K562 (cell line): ENCODE results near the gene PREX1. TPM values are rescaled to one million over a fixed set of nuclear protein-coding genes. Genes with fewer than 3 reads are reported as not detected.

ENCODE experiments used
- ATAC-seq: fragments of 200-7000 bp; cut with Tn5 transposase; 3 replicates; pipeline ENCODE4 v1.9.1; 2020; ENCODE audit warnings: moderate library complexity
- BruUV-seq: library from RNA; stranded (reverse); fragments of 400-500 nt; replicated peaks from 2 replicates; lab custom pipeline; 2021; lab: Mats Ljungman, UMichigan
- CTCF ChIA-PET: fragments of 300-600 bp; formaldehyde crosslinking; extraction: SDS; loops from one replicate; lab custom pipeline; 2021; ENCODE audit warnings: low intra/inter-chr PET ratio; lab: Yijun Ruan, JAX
- POLR2A ChIA-PET: fragments of 300-600, 350-650 bp; sonication (Branson Sonifier 250); formaldehyde crosslinking; extraction: SDS; loops from one replicate; lab custom pipeline; 2021; ENCODE audit warnings: antibody characterized with exemption, inconsistent platforms; lab: Yijun Ruan, JAX
- DNase-seq, 4 experiments: peaks; one replicate each; pipeline versions ENCODE4 v3.0.0 to v3.0.0-alpha.2; 2011 to 2018; ENCODE audit warnings: low spot score in 3 of 4, mixed read lengths in 3 of 4; ENCODE audit errors: extremely low read depth in 1 of 4
- FAIRE-seq: peaks from 2 replicates; lab custom pipeline; 2011; peaks lifted over from hg19 to GRCh38; lab: Jason Lieb, UNC
- H2AFZ ChIP-seq: 2 replicates; pipeline ENCODE4 v1.6.0; 2011; ENCODE audit warnings: low read depth, low read length, control low read depth, inconsistent platforms
- H3K27ac ChIP-seq: fragments of 200-600 bp; 3 replicates; pipeline ENCODE4 v1.8.0; 2011; ENCODE audit warnings: low read depth, mild to moderate bottlenecking, control low read depth, inconsistent platforms, low read length, moderate library complexity, mixed read lengths; ENCODE audit errors: extremely low read depth
- H3K27me3 ChIP-seq, 2 experiments: fragments of 300-600 bp in 1 of 2; 2 replicates in 1 of 2; 3 replicates in 1 of 2; pipeline versions ENCODE4 v1.6.0 to v1.8.0; 2011; ENCODE audit warnings: inconsistent platforms in 2 of 2, low read length in 2 of 2, mild to moderate bottlenecking in 1 of 2, mixed read lengths in 1 of 2, moderate library complexity in 1 of 2; ENCODE audit not compliant: control insufficient read depth in 2 of 2, insufficient read depth in 2 of 2
- H3K36me3 ChIP-seq: fragments of 300-600 bp; 3 replicates; pipeline ENCODE4 v1.8.0; 2011; ENCODE audit warnings: mild to moderate bottlenecking, low read length, inconsistent platforms; ENCODE audit not compliant: control insufficient read depth, insufficient read depth
- H3K4me1 ChIP-seq, 2 experiments: fragments of 200-600 bp in 1 of 2; replicated peaks in 1 of 2; 2 replicates in 1 of 2; 3 replicates in 1 of 2; pipeline versions ENCODE4 v1.5.1 to v1.8.0; 2011; ENCODE audit warnings: inconsistent platforms in 2 of 2, low read length in 2 of 2, mild to moderate bottlenecking in 1 of 2, mixed read lengths in 1 of 2, moderate library complexity in 1 of 2; ENCODE audit not compliant: control insufficient read depth in 2 of 2, insufficient read depth in 2 of 2
- H3K4me2 ChIP-seq: 2 replicates; pipeline ENCODE4 v1.6.1; 2011; ENCODE audit warnings: low read length, control low read depth, inconsistent platforms, mixed read lengths; ENCODE audit not compliant: insufficient read depth
- H3K4me3 ChIP-seq: fragments of 200-600 bp; sonication (generic), shearing (Covaris generic); 2 replicates; pipeline ENCODE4 v1.5.1; 2016; ENCODE audit warnings: control low read depth, inconsistent platforms
- H3K79me2 ChIP-seq: fragments of 200-600 bp; 3 replicates; pipeline ENCODE4 v1.8.0; 2011; ENCODE audit warnings: low read length, inconsistent platforms; ENCODE audit not compliant: control insufficient read depth, insufficient read depth
- H3K9ac ChIP-seq, 2 experiments: 2 replicates each; pipeline versions ENCODE4 v1.6.0 to v1.6.1; 2011; ENCODE audit warnings: low read depth in 2 of 2, low read length in 2 of 2, control low read depth in 1 of 2, inconsistent platforms in 1 of 2, mild to moderate bottlenecking in 1 of 2, mixed read lengths in 1 of 2; ENCODE audit not compliant: insufficient read depth in 1 of 2
- H3K9me1 ChIP-seq: one replicate; pipeline ENCODE4 v1.6.0; 2011; ENCODE audit warnings: inconsistent platforms, mild to moderate bottlenecking, low read length, moderate library complexity; ENCODE audit not compliant: control insufficient read depth, insufficient read depth
- H3K9me3 ChIP-seq: replicated peaks from 2 replicates; pipeline ENCODE4 v1.5.1; 2011; ENCODE audit warnings: low read depth, low read length, inconsistent platforms; ENCODE audit not compliant: control insufficient read depth, insufficient read depth
- H4K20me1 ChIP-seq: replicated peaks from 2 replicates; pipeline ENCODE4 v1.6.1; 2011; ENCODE audit warnings: low read length, inconsistent platforms, mixed read lengths; ENCODE audit not compliant: control insufficient read depth, insufficient read depth
- EP300 ChIP-seq: IDR thresholded peaks from 2 replicates; pipeline ENCODE4 v1.6.1; 2012; ENCODE audit warnings: low read length, improper control_type of control experiment
- FOXM1 ChIP-seq, 2 experiments: fragments of 450-650 bp in 1 of 2; sonication (generic) in 1 of 2; formaldehyde crosslinking in 1 of 2; IDR thresholded peaks; 2 replicates each; pipeline versions ENCODE4 v1.6.1 to v1.9.0; 2017 to 2022; ENCODE audit warnings: low read depth in 2 of 2, mild to moderate bottlenecking in 2 of 2, missing genetic modification reagents in 1 of 2, moderate library complexity in 1 of 2
- HNRNPL ChIP-seq: fragments of 200-400 bp; formaldehyde crosslinking; IDR thresholded peaks from 2 replicates; pipeline ENCODE4 v1.6.1; 2017; ENCODE audit warnings: low read depth, mild to moderate bottlenecking, low read length
- WGBS: fragments of 100-300 bp; shearing (Covaris generic); methylation state at CpG from one replicate; pipeline ENCODE4 v1.1.6; 2016; ENCODE audit warnings: low coverage, mixed read lengths; ENCODE audit not compliant: insufficient coverage; ENCODE audit errors: missing lambda C conversion rate; 5-methylcytosine and 5-hydroxymethylcytosine counted together
- in situ Hi-C: fragments of 300-500 bp; cut with MboI; formaldehyde crosslinking; loops from 4 replicates; pipeline ENCODE4 v1.15.0; 2018; ENCODE audit warnings: inconsistent platforms, mixed read lengths
- intact Hi-C: fragments of 100-400 bp; cut with micrococcal nuclease; formaldehyde crosslinking; loops from 2 replicates; pipeline ENCODE4 v1.14.2; 2022
- polyA plus RNA-seq, 8 experiments: library from polyadenylated mRNA; depleted of rRNA in 4 of 8; stranded (reverse) in 5 of 8; unstranded in 3 of 8; fragments of >200 nt; fragmentation: Nextera tagmentation in 2 of 8; fragmentation: Illumina TruSeq in 1 of 8; extraction: Ambion mirVana in 2 of 8; extraction: Trizol in 1 of 8; gene quantifications; 2 replicates each; pipeline versions ENCODE4 v1.2.1 to v1.2.3, GENCODE V29; 2011 to 2014; ENCODE audit warnings: inconsistent platforms in 1 of 8, missing spikeins in 1 of 8
- total RNA-seq, 7 experiments: library from RNA; depleted of rRNA in 6 of 7; stranded (reverse); fragments of >200 nt in 6 of 7; fragmentation: Illumina TruSeq in 2 of 7; extraction: Trizol in 2 of 7; gene quantifications; 2 replicates each; pipeline versions ENCODE4 v1.2.1 to v1.2.3, GENCODE V29; 2011 to 2021; ENCODE audit warnings: low replicate concordance in 1 of 7
- TF ChIP-seq, protein P1 (sequence below): fragments of 450-650 bp; IDR thresholded peaks from 2 replicates; pipeline ENCODE4 v1.6.1; 2016; ENCODE audit warnings: mild to moderate bottlenecking, moderate library complexity
- TF ChIP-seq, protein P2 (sequence below): fragments of 450-650 bp; formaldehyde crosslinking; IDR thresholded peaks from 2 replicates; pipeline ENCODE4 v1.4.0; 2020; ENCODE audit warnings: mild to moderate bottlenecking

The PREX1 gene
- total and polyA plus RNA-seq, 9 of the 15 experiments (the other 6 are each of a cell fraction or from before 2014, with no cell fraction given): 0.37 to 10.4 (median 4.8) TPM

DNA sequence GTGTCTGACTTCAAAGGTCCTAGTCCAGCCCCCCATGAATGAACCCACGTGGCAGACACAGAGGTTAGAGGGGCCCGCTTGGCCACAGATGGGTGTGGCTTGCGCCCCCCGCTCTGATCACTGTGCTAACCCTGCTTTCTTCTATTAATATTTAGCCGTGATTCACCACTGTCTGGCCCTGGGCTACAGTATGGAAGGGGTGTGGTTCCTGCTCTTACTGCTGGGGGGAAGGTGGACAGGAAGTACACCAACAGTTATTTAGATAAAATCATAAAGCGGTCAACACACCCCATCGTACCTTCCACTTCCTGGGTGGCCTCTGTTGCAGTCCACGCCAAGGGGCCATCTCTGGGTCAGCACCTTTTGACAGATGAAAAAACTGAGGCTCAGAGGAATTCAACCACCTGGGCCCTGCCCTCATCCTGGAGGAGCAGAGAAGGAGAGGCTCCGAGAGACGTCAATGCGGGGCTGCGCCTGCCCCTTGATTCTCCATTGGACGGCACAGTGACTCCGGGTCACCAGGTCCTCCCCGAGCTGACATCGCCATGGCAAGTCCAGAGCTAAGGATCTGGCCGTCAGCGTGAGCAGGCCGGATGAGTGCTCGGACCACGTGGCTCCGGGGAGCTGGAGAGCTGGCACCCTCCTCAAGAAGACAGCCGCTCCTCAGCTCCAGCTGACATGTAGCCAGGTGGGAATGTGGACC is 206.3 kb downstream of the PREX1 start:
- peak overlapping the region; percentile 39 for H3K4me2 ChIP-seq
- H3K9ac ChIP-seq: peak overlapping the region in 1 of 2 experiments; percentile 74; a peak in 2 of 4 replicates
- no peak for FAIRE-seq
- BruUV-seq: no TSS peak
- in situ Hi-C loops: no loop called here
- ChIA-PET POLR2A (no interaction called here), CTCF (interaction anchor here (0.6 to 2.3 kb wide), 9 partner anchors 76 to 1869 kb away, joined by 3 to 22 read pairs (median 5); no protein-coding TSS in a partner anchor)
- no peak overlapping the region for H3K4me3 ChIP-seq
- peaks cover 9 to 22% of the 10 kb centered on the region in 2 experiments; a peak in 4 of 5 replicates for H3K4me1 ChIP-seq
- no peaks in the 10 kb centered on the region for H3K9me3 ChIP-seq
- H3K36me3 ChIP-seq: 0 out of 3 replicates have a peak, but pooled peaks cover 2% of the 10 kb centered on the region
- ATAC-seq: peak; percentile 69
- H2AFZ ChIP-seq: peak overlapping the region; percentile 51
- intact Hi-C loops: loop anchor here (2.0 to 5.0 kb wide), 3 partner anchors 897 to 959 kb away; no protein-coding TSS in a partner anchor
- peak overlapping the region; percentile 51; the same call in 1 of the 3 replicates for H3K27ac ChIP-seq
- 34% methylated on average over 23 of the region's 23 CpGs for WGBS
- no peaks in the 10 kb centered on the region for H3K79me2 ChIP-seq
- H3K9me1 ChIP-seq: no peaks in the 10 kb centered on the region
- DNase-seq: peak; percentile 27 to 46 (median 35)
- peaks cover 0 to 24% of the 10 kb centered on the region in 2 experiments; a peak in 3 of 5 replicates for H3K27me3 ChIP-seq
- H4K20me1 ChIP-seq: 0 out of 2 replicates have a peak, but pooled peaks cover 3% of the 10 kb centered on the region
- TF ChIP-seq, protein P1, sequence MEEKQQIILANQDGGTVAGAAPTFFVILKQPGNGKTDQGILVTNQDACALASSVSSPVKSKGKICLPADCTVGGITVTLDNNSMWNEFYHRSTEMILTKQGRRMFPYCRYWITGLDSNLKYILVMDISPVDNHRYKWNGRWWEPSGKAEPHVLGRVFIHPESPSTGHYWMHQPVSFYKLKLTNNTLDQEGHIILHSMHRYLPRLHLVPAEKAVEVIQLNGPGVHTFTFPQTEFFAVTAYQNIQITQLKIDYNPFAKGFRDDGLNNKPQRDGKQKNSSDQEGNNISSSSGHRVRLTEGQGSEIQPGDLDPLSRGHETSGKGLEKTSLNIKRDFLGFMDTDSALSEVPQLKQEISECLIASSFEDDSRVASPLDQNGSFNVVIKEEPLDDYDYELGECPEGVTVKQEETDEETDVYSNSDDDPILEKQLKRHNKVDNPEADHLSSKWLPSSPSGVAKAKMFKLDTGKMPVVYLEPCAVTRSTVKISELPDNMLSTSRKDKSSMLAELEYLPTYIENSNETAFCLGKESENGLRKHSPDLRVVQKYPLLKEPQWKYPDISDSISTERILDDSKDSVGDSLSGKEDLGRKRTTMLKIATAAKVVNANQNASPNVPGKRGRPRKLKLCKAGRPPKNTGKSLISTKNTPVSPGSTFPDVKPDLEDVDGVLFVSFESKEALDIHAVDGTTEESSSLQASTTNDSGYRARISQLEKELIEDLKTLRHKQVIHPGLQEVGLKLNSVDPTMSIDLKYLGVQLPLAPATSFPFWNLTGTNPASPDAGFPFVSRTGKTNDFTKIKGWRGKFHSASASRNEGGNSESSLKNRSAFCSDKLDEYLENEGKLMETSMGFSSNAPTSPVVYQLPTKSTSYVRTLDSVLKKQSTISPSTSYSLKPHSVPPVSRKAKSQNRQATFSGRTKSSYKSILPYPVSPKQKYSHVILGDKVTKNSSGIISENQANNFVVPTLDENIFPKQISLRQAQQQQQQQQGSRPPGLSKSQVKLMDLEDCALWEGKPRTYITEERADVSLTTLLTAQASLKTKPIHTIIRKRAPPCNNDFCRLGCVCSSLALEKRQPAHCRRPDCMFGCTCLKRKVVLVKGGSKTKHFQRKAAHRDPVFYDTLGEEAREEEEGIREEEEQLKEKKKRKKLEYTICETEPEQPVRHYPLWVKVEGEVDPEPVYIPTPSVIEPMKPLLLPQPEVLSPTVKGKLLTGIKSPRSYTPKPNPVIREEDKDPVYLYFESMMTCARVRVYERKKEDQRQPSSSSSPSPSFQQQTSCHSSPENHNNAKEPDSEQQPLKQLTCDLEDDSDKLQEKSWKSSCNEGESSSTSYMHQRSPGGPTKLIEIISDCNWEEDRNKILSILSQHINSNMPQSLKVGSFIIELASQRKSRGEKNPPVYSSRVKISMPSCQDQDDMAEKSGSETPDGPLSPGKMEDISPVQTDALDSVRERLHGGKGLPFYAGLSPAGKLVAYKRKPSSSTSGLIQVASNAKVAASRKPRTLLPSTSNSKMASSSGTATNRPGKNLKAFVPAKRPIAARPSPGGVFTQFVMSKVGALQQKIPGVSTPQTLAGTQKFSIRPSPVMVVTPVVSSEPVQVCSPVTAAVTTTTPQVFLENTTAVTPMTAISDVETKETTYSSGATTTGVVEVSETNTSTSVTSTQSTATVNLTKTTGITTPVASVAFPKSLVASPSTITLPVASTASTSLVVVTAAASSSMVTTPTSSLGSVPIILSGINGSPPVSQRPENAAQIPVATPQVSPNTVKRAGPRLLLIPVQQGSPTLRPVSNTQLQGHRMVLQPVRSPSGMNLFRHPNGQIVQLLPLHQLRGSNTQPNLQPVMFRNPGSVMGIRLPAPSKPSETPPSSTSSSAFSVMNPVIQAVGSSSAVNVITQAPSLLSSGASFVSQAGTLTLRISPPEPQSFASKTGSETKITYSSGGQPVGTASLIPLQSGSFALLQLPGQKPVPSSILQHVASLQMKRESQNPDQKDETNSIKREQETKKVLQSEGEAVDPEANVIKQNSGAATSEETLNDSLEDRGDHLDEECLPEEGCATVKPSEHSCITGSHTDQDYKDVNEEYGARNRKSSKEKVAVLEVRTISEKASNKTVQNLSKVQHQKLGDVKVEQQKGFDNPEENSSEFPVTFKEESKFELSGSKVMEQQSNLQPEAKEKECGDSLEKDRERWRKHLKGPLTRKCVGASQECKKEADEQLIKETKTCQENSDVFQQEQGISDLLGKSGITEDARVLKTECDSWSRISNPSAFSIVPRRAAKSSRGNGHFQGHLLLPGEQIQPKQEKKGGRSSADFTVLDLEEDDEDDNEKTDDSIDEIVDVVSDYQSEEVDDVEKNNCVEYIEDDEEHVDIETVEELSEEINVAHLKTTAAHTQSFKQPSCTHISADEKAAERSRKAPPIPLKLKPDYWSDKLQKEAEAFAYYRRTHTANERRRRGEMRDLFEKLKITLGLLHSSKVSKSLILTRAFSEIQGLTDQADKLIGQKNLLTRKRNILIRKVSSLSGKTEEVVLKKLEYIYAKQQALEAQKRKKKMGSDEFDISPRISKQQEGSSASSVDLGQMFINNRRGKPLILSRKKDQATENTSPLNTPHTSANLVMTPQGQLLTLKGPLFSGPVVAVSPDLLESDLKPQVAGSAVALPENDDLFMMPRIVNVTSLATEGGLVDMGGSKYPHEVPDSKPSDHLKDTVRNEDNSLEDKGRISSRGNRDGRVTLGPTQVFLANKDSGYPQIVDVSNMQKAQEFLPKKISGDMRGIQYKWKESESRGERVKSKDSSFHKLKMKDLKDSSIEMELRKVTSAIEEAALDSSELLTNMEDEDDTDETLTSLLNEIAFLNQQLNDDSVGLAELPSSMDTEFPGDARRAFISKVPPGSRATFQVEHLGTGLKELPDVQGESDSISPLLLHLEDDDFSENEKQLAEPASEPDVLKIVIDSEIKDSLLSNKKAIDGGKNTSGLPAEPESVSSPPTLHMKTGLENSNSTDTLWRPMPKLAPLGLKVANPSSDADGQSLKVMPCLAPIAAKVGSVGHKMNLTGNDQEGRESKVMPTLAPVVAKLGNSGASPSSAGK: 0 out of 2 replicates have a peak, but pooled peaks have one; percentile 22
- TF ChIP-seq FOXM1 (IDR thresholded peaks at IDR 0.05; ENCODE audit: low read depth): no peak
- no peak for TF ChIP-seq FOXM1 (CRISPR knock-in tag; IDR thresholded peaks at IDR 0.05; ENCODE audit: low read depth)
- TF ChIP-seq, protein P2, sequence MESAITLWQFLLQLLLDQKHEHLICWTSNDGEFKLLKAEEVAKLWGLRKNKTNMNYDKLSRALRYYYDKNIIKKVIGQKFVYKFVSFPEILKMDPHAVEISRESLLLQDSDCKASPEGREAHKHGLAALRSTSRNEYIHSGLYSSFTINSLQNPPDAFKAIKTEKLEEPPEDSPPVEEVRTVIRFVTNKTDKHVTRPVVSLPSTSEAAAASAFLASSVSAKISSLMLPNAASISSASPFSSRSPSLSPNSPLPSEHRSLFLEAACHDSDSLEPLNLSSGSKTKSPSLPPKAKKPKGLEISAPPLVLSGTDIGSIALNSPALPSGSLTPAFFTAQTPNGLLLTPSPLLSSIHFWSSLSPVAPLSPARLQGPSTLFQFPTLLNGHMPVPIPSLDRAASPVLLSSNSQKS (CRISPR knock-in tag): no peak
- TF ChIP-seq EP300: peak; percentile 66
- TF ChIP-seq HNRNPL: no peak
